GM12874 (cell line): ENCODE measurements around the gene ZNF362.

Experiments
- CTCF ChIP-seq: IDR thresholded peaks from 2 replicates; pipeline ENCODE4 v1.5.1; 2011; ENCODE audit warnings: low read depth, mild to moderate bottlenecking, control low read depth, low read length, moderate library complexity; ENCODE audit not compliant: insufficient read depth

ZNF362 gene

GRCh38 chr1:33225586-33225985 lies 30.7 kb upstream of the ZNF362 start:
- TF ChIP-seq CTCF, result no peak

- no peak for TF ChIP-seq CTCF
Measured at GRCh38 chr1:33228935-33229487, 27.3 kb upstream of the ZNF362 start.

GRCh38 chr1:33231166-33231565 lies 25.1 kb upstream of the ZNF362 start:
- TF ChIP-seq CTCF, result no peak

- no peak for TF ChIP-seq CTCF
Measured at GRCh38 chr1:33232716-33233115, 23.6 kb upstream of the ZNF362 start.

GRCh38 chr1:33234131-33234530 lies 22.2 kb upstream of the ZNF362 start:
- no peak for TF ChIP-seq CTCF

GRCh38 chr1:33234588-33234990 lies 21.7 kb upstream of the ZNF362 start:
- TF ChIP-seq CTCF, result no peak

- TF ChIP-seq CTCF, result no peak
Measured at GRCh38 chr1:33235521-33235920, 20.8 kb upstream of the ZNF362 start.
